GM21423 (cell line): Measurements from ENCODE around the gene MIA2.
"Not testable (repeated sequence)": the region's sequence is repeated elsewhere in the genome, so short reads cannot be mapped to it uniquely, and the experiment has no call there.

ENCODE experiments used
- ATAC-seq: cut with Tn5 transposase; IDR thresholded peaks from one replicate; pipeline ENCODE4 v1.9.1; 2021; ENCODE audit warnings: mild to moderate bottlenecking, moderate library complexity; ENCODE audit not compliant: unreplicated experiment

MIA2 gene

DNA sequence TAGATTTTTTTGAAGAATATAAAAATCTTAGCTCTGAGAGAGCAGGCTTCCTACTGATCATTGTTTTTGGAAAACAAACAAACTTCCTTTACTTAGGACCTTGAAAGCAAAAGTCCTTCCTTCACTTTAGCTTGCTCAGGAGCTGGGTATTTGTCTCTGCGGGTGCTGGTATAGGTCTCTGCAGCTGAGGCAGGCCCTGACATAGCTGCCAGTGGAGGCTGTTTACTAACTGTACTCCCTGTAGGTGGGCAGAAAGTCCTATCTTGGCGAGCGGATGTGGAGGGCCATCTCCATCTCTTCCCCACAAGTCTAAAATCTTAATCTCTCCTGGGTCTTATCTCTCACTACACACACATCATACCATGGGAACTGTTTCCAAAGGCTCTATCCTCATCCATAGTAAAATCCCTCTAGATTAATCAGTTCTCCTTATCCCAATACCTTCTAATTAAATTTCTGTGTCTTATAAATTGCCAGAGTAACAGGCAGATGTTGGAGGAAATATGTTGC is 4.1 kb upstream of the MIA2 start:
- no peak for ATAC-seq

DNA sequence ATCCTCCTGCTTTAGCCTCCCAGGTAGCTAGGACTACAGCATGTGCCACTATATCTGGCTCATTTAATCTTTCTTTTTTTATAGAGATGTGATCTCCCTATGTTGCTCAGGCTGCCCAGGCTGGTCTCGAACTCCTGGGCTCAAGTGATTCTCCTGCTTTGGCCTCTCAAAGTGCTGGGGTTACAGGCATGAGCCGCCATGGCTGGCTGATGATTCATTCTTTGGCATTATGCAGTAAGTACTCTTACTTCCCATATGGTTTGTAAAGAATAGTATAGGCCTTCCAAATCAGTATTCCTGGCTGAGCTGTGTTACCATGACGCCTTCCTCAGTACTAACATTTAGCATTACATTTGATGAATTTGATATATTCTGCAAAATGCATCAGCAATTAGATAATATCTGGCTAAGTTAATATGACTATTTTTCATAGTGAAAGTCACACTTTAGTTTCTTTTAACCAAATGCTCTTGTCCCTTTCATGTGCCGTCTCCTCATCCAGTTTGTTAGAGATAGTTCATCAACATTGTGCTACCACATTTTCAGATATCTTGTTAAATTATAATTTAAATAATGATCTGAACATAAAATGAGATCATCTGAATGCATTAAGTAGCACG is 3.2 kb upstream of the MIA2 start:
- no peak for ATAC-seq

DNA sequence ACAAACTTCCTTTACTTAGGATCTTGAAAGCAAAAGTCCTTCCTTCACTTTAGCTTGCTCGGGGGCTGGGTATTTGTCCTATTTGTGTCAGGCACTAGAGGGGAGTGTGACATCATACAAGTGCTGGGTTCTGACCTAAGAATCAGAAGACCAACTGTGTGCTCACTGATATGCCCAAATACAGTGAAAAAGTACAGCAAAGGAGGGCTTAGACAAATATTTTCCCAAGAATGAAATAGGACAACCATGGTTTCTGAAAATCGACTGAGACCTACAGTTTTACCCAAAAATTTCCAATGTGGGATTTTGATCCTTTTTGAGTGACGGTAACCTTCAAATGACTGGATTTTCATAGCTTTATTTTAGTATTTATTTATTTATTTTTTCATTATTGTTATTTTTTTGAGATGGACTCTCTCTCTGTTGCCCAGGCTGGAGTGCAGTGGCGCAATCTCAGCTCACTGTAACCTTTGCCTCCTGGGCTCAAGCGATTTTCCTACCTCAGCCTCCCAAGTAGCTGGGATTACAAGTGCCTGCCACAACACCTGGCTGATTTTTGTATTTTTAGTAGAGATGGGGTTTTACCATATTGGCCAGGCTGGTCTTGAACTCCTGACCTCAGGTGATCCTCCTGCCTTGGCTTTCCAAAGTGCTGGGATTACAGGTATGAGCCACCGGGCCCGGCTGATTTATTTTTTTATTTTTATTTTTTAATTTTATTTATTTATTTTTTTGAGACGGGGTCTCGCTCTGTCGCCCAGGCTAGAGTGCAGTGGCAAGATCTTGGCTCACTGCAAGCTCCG is 1.8 kb upstream of the MIA2 start:
- ATAC-seq, result peak; percentile 65

DNA sequence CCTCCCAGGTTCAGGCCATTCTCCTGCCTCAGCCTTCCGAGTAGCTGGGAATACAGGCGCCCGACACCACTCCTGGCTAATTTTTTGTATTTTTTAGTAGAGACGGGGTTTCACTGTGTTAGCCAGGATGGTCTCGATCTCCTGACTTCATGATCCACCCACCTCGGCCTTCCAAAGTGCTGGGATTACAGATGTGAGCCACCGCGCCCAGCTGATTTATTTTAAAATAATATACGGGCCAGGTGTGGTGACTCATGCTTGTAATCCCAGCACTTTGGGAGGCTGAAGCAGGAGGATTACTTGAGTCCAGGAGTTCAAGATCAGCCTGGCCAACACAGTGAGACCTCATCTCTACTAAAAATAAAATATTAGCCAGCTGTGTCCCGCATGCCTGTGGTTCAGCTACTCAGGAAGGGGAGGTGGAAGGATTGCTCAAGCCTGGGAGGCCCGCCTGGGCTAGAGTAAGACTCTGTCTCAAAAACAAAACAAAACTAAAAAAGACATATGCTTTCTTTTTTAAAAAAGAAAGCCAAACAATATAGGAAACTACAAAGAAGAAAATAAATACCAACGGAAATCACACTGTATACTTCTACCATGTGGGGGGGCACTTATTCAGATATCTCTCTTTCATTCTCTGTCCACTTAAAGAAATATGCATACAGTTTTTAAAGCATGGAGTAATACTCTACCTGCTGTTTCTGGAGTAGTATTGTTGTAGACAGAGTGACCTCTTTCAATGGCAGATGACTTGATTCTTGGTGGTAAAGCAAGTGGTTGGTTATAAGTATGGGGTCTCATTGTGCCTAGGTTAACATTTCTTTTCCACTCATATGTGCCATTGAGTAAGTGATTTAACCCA is 930 bp upstream of the MIA2 start:
- ATAC-seq, result no peak

DNA sequence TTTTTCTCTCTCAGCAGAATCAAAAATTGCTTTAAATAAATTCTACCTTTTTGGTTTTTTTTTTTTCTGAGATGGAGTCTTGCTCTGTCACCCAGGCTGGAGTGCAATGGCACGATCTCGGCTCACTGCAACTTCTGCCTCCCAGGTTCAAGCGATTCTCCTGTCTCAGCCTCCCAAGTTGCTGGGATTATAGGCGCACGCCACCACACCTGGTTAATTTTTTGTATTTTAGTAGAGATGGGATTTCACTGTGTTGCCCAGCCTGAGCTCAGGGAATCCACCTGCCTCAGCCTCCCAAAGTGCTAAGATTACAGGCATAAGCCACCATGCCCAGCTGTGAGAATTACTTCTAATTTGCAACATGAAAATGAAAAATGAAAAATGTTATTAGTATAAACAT is 1.3 kb downstream of the MIA2 start:
- ATAC-seq, result not testable (repeated sequence)

DNA sequence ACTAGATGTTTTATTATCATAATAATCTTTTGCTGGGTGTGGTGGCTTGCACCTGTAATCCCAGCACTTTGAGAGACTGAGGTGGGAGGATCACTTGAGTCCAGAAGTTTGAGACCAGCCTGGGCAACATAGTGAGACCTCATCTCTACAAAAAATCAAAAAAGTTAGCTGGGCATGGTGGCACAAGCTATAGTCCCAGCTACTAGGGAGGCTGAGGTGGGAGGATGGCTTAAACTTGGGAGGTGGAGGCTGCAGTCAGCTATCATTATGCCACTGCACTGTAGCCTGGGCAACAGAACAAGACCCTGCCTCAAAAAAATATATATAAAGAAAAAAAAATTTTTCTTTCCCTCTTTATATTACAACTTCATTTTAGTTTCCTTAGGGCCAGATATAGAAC is 1.8 kb downstream of the MIA2 start:
- not testable (repeated sequence) for ATAC-seq

DNA sequence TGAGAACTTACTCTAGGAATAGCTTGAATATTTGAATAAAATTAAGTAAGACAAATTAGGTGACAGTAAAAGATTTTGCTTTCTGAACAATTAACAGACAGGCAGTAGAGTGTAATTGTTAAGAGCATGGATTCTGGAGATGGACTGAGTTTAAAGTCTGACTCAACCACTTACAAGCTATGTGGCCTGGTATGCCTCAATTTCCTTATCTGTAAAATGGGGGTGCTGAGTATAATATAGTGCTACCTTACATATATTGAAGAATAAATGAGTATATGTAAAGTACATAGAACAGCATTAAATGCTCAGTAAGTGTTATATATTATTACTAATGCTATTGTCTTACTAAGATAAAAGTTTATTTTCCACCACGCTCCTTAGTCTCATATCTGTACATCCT is 7.1 kb downstream of the MIA2 start:
- no peak for ATAC-seq

DNA sequence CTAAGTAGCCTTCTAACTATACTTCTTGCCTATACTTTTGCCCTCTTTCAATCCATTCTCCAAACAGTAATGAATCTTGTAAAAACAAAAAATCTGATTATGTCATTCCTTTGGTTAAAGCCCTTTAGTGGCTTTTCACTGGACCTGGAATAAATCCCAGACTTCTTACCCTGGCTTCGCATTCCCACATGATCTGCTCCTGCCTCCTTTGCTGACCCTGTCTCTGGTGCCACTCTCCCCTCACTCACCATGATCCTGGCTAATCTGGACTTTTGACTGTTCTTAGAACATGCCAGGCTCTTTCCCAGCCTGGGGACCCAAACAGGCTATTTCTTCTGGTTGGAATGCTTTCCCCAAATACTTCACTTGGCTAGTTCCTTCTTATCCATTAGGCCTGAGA is 7.9 kb downstream of the MIA2 start:
- ATAC-seq, result no peak

DNA sequence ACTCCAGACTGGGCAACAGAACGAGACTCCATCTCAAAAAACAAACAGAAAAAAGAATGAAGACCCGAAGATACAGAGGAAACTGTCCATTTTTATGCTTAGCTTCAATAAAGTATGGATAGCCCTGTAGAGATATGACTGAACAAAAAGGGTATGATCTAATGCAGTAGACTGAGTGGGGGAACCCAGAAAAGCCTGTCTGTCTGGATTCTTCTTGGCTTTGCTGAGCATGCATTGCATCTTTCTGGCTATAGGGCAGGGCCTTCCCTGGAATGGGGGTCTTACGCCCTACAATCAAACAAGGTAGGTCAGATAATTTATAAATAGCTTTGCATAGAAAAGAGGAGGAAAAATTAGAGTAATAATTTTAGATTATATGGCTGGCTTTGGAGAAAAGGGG is 10.1 kb downstream of the MIA2 start:
- no peak for ATAC-seq

DNA sequence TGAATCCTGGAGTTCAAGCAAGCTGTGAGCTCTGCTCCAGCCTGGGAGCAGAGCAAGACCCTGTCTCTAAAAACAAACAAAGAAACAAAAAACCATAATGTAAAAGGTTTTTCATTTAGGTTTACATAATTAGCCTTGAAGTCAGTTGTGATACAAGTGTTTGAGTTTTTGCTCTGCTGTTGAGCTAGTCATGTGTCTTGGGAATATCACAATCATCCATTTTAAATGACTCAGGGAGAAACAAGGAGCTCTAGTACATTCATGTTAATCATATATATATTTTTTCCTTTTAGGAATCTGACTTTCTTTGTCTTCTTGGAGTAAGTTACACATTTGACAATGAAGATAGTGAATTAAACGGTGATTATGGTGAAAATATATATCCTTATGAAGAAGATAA is 12.9 kb downstream of the MIA2 start:
- no peak for ATAC-seq

DNA sequence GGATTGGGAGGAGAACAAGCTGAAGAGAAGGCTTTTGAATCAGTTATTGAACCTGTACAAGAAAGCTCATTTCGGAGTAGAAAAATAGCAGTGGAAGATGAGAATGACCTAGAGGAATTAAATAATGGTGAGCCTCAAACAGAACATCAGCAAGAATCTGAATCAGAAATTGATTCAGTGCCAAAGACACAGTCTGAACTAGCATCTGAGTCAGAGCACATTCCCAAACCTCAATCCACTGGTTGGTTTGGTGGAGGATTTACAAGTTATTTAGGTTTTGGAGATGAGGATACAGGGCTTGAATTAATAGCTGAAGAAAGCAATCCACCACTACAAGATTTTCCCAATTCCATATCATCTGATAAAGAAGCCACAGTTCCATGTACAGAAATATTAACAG is 13.5 kb downstream of the MIA2 start:
- ATAC-seq, result no peak

DNA sequence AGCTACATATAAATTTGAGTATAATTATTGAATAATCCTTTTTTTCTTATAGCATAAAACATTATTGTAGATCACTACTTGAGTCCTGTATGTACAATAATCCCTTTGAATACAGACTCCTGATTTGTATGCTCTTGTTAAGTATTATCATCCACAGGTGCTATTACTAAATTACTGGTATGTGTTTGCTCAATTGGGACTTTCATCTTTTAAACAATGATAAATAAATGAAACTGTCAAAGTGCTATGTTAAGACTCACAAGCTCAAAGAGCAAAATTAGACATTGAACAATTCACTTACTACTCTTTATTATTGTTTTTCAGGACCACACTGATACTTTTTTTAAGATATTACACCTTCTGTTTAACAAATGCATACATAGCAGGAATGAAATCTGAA is 17.8 kb downstream of the MIA2 start:
- ATAC-seq, result no peak

DNA sequence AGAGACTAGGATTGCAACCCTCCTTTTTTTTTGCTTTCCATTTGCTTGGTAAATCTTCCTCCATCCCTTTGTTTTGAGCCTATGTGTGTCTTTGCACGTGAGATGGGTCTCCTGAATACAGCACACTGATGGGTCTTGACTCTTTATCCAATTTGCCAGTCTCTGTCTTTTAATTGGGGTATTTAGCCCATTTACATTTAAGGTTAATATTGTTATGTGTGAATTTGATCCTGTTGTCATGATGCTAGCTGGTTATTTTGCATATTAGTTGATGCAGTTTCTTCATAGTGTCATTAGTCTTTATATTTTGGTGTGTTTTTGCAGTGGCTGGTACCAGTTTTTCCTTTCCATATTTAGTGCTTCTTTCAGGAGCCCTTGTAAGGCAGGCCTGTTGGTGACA is 23.7 kb downstream of the MIA2 start:
- ATAC-seq, result not testable (repeated sequence)

DNA sequence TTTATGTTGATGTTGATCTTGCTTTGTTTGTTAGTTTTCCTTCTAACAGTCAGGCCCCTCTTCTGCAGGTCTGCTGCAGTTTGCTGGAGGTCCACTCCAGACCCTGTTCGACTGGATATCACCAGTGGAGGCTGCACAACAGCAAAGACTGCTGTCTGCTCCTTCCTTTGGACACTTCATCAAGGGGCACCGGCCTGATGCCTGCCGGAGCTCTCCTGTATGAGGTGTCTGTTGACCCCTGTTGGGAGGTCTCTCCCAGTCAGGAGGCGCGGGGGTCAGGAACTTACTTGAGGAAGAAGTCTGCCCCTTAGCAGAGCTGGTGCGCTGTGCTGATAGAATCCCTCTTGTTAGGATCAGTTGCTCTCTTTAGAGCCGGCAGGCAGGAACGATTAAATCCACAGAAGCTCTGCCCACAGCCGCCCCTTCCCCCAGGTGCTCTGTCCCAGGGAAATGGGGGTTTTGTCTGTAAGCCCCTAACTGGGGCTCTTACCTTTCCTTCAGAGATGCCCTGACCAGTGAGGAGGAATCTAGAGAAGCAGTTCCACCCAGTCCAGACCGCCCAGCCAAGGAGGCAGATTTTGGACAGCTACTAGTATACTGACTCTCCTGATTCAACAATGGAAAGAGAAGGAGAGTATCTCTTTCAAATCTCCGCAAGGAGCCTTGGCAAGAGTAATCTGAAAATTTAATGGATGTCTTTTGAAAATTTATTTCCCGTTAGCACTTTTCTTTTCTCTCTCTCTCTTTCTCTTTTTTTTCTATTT is 25.2 kb downstream of the MIA2 start:
- no peak for ATAC-seq

DNA sequence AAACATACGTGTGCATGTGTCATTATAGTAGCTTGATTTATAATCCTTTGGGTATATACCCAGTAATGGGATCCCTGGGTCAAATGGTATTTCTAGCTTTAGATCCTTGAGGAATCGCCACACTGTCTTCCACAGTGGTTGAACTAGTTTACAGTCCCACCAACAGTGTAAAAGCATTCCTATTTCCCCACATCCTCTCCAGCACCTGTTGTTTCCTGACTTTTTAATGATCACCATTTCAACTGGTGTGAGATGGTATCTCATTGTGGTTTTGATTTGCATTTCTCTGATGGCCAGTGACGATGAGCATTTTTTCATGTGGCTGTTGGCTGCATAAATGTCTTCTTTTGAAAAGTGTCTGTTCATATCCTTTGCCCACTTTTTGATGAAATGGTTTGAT is 26.4 kb downstream of the MIA2 start:
- not testable (repeated sequence) for ATAC-seq

DNA sequence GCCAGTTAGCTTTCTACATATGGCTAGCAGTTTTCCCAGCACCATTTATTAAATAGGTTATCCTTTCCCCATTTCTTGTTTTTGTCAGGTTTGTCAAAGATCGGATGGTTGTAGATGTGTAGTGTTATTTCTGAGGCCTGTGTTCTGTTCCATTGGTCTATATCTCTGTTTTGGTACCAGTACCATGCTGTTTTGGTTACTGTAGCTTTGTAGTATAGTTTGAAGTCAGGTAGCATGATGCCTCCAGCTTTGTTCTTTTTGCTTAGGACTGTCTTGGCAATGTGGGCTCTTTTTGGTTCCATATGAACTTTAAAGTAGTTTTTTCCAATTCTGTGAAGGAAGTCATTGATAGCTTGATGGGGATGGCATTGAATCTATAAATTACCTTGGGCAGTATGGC is 28.5 kb downstream of the MIA2 start:
- not testable (repeated sequence) for ATAC-seq

DNA sequence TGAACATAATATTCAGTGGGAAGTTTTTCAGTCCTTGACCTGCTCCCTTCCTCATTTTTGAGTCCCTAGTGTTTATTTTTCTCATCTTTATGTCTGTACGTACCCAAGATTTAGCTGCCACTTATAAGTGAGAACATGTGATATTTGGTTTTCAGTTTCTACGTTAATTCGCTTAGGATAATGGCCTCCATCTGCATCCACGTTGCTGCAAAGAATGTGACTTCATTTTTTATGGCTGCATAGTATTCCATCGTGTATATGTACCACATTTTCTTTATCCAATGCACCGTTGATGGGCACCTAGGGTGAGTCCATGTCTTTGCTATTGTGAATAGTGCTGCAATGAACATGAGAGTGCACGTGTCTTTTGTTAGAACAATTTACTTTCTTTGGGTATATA is 30.3 kb downstream of the MIA2 start:
- no peak for ATAC-seq

DNA sequence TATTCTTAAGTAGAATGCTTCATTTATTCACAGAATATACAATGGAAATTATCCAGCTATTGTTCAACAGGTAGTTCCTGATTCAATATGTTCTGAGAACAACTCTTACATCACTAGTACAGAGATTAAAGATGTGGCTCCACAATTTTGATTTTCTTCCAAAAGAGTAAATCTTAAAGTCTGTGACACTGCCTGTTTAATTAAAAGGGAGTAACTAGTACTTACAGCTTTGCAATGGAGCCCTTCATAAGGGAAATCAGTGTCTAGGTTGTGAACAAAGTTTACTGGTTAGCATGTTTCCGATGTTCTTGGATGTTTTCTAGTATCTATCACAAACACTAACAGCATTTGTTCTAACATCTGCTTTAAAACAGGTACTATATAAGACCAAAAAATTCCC is 30.8 kb downstream of the MIA2 start:
- no peak for ATAC-seq

DNA sequence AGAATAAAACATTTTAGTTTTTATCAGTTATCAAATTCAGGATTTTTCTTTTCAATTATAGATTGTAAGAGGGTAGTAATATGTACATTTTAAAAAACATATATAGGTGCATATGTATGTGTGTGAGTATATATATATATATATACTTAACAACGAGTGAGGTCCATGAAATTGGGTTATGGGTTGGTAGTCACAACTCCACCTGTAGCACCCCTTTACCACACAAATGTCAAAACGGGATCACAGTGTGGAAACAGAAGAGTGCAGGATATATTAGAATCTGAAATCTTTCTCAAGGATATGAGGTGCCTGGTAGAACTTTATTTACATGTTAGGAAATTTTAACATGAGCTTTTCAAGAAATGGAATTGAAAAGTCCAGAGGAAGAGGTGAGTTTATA is 31.3 kb downstream of the MIA2 start:
- no peak for ATAC-seq

DNA sequence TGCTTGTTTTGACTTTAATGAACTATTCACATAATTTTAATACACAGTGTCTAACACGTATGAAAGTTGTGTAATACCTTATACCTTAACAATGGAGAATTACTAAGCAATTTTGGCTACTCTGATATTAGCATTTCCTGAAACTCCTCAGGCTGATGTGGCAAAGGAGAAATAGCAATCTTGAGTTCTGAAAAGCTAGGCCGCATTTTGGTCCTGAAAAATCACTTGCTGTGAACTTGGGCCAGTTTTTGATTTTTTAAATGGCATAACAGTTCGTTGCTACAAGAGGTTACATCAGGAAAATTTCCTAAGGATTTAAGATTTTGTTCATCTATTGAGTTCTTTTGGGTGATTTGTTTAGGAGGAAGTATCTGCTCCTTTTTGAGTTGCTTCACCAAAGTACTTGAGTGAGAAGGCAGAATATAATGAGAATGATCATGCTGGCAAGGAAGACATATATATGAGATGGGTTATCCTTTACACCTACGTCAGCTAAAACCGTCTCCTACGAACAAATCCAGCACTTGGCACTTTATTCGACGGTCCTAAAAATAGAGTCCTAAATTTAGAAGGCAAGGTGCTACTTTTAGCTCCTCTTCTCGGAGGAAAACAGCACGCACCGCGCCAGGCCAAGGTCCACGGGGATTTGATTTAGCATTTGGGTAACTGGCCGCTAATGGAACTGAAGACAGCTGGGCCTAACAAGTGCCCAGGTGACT is 32.2 kb downstream of the MIA2 start:
- no peak for ATAC-seq
